Thyroid gland (tissue), 4 donors: ENCODE results near the gene FYN.

Experiments used
- POLR2A ChIP-seq, 2 donors: fragments of 450-650 bp; IDR thresholded peaks; one replicate each; pipeline ENCODE4 v1.6.1; 2017; ENCODE audit warnings: antibody characterized with exemption in 2 of 2, mild to moderate bottlenecking in 2 of 2, moderate library complexity in 1 of 2
- TF ChIP-seq, protein P1 (sequence below), 6 experiments: fragments of 200-600 bp in 3 of 6; fragments of 450-650 bp in 3 of 6; sonication (generic) in 3 of 6; IDR thresholded peaks; one replicate each; pipeline ENCODE4 v1.5.1; 2016 to 2019; ENCODE audit warnings: antibody characterized with exemption in 6 of 6, mild to moderate bottlenecking in 2 of 6, inconsistent platforms in 1 of 6, moderate library complexity in 1 of 6

DNA sequence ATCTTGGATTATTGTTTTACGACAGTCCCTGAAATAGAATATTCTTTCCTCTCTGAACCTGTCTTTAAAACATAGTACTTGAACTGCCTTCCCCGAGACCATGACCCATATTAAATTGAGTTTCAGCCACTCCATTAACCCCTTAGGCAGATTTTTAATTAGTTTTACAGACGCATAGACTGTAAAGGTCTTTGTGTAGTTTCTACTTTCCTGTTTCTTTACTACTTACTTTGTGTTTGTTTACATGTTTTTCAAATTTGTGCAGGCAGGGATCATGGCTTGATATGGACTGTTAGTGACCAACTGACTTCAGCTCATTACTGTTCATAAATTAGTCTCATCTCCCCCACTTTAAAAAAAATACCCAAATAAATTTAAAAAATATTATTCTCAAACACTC lies 53.8 kb downstream of the FYN start:
- TF ChIP-seq, protein P1, sequence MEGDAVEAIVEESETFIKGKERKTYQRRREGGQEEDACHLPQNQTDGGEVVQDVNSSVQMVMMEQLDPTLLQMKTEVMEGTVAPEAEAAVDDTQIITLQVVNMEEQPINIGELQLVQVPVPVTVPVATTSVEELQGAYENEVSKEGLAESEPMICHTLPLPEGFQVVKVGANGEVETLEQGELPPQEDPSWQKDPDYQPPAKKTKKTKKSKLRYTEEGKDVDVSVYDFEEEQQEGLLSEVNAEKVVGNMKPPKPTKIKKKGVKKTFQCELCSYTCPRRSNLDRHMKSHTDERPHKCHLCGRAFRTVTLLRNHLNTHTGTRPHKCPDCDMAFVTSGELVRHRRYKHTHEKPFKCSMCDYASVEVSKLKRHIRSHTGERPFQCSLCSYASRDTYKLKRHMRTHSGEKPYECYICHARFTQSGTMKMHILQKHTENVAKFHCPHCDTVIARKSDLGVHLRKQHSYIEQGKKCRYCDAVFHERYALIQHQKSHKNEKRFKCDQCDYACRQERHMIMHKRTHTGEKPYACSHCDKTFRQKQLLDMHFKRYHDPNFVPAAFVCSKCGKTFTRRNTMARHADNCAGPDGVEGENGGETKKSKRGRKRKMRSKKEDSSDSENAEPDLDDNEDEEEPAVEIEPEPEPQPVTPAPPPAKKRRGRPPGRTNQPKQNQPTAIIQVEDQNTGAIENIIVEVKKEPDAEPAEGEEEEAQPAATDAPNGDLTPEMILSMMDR (IDR thresholded peaks at IDR 0.05): no peak
- TF ChIP-seq POLR2A (IDR thresholded peaks at IDR 0.05): no peak
